Stimulated activated naive CD4-positive, alpha-beta T cell (primary cell): ENCODE results near the gene POFUT1.

Experiments used
- DNase-seq, 6 experiments: peaks; one replicate each; lab custom pipeline; 2025; lab: John Stamatoyannopoulos, UW

POFUT1 gene

GRCh38 chr20:32277361-32278198, 69.9 kb downstream of the POFUT1 start, which contains the start of gene KIF3B:
Gene KIF3B, plus strand, starts transcription at chr20:32277651. Its CDS starts 32,127 bp downstream, at chr20:32309778.
- peak; percentile 69 to 83 (median 82) for DNase-seq

GRCh38 chr20:32278199-32278643, 70.5 kb downstream of the POFUT1 start:
- peak in 1 of 6 experiments; percentile 13 for DNase-seq

GRCh38 chr20:32281711-32282110, 74.0 kb downstream of the POFUT1 start:
- DNase-seq: no peak

GRCh38 chr20:32282461-32282860, 74.8 kb downstream of the POFUT1 start:
- DNase-seq: no peak

- DNase-seq: no peak
These were observed 77.5 kb downstream of the POFUT1 start for GRCh38 chr20:32285082-32285620.

GRCh38 chr20:32285621-32286371, 78.1 kb downstream of the POFUT1 start:
- peak in 1 of 6 experiments; percentile 4 for DNase-seq

- DNase-seq: no peak
These were observed 79.6 kb downstream of the POFUT1 start for GRCh38 chr20:32287231-32287638.
